ENCODE data around the gene EXOC1L.

DNA sequence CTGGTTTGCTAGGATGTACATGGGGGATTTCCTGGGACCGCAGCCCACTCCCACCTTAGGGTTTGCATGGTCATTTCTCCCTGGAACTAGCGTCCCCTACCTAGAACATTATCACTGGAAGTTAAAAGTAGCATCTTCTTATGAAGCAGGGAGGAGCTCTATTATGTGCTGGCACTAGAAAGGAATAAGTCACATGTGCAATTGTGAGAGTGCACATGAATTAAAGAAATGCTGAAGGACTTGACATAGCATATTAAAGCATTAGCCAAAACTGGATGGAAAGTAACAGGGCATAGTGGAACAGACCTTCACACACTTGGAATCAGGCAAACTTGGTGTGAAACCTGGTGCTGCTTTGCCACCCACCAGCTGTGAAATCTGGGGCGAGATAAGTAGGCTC is 2.7 kb downstream of the EXOC1L start:
- no peak for TF ChIP-seq THRAP3 (IDR thresholded peaks at IDR 0.05; ENCODE audit: borderline replicate concordance)
- TF ChIP-seq, protein P1, sequence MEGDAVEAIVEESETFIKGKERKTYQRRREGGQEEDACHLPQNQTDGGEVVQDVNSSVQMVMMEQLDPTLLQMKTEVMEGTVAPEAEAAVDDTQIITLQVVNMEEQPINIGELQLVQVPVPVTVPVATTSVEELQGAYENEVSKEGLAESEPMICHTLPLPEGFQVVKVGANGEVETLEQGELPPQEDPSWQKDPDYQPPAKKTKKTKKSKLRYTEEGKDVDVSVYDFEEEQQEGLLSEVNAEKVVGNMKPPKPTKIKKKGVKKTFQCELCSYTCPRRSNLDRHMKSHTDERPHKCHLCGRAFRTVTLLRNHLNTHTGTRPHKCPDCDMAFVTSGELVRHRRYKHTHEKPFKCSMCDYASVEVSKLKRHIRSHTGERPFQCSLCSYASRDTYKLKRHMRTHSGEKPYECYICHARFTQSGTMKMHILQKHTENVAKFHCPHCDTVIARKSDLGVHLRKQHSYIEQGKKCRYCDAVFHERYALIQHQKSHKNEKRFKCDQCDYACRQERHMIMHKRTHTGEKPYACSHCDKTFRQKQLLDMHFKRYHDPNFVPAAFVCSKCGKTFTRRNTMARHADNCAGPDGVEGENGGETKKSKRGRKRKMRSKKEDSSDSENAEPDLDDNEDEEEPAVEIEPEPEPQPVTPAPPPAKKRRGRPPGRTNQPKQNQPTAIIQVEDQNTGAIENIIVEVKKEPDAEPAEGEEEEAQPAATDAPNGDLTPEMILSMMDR (IDR thresholded peaks at IDR 0.05 in 2 of 3, conservative IDR thresholded peaks at IDR 0.05 in 1 of 3; ENCODE audit: insufficient read depth in 2 of 3, low read depth in 1 of 3, low read length in 3 of 3), result no peak
- TF ChIP-seq, protein P2, sequence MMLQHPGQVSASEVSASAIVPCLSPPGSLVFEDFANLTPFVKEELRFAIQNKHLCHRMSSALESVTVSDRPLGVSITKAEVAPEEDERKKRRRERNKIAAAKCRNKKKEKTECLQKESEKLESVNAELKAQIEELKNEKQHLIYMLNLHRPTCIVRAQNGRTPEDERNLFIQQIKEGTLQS (IDR thresholded peaks at IDR 0.05), result no peak
- TF ChIP-seq, protein P2 (CRISPR knock-in tag; conservative IDR thresholded peaks at IDR 0.05), result no peak
- no peak for TF ChIP-seq SIN3A (IDR thresholded peaks at IDR 0.05; ENCODE audit: borderline replicate concordance in 2 of 2, control insufficient read depth in 1 of 2, low read depth in 2 of 2, low read length in 2 of 2)
- no peak for TF ChIP-seq MAZ (CRISPR knock-in tag; conservative IDR thresholded peaks at IDR 0.05 in 1 of 2, IDR thresholded peaks at IDR 0.05 in 1 of 2)
- TF ChIP-seq EZH2 (IDR thresholded peaks at IDR 0.05; ENCODE audit: borderline replicate concordance, low read depth, low read length), result no peak
- no peak for TF ChIP-seq EP300 (IDR thresholded peaks at IDR 0.05; ENCODE audit: low read length)
- TF ChIP-seq CHD1 (IDR thresholded peaks at IDR 0.05; ENCODE audit: low read length), result no peak
- TF ChIP-seq NR2F6 (CRISPR knock-in tag; IDR thresholded peaks at IDR 0.05), result no peak
- no peak for TF ChIP-seq PCBP2 (IDR thresholded peaks at IDR 0.05; ENCODE audit: low read depth, low read length, poor library complexity, severe bottlenecking)
- no peak for TF ChIP-seq HDAC2 (IDR thresholded peaks at IDR 0.05)
- TF ChIP-seq, protein P3, sequence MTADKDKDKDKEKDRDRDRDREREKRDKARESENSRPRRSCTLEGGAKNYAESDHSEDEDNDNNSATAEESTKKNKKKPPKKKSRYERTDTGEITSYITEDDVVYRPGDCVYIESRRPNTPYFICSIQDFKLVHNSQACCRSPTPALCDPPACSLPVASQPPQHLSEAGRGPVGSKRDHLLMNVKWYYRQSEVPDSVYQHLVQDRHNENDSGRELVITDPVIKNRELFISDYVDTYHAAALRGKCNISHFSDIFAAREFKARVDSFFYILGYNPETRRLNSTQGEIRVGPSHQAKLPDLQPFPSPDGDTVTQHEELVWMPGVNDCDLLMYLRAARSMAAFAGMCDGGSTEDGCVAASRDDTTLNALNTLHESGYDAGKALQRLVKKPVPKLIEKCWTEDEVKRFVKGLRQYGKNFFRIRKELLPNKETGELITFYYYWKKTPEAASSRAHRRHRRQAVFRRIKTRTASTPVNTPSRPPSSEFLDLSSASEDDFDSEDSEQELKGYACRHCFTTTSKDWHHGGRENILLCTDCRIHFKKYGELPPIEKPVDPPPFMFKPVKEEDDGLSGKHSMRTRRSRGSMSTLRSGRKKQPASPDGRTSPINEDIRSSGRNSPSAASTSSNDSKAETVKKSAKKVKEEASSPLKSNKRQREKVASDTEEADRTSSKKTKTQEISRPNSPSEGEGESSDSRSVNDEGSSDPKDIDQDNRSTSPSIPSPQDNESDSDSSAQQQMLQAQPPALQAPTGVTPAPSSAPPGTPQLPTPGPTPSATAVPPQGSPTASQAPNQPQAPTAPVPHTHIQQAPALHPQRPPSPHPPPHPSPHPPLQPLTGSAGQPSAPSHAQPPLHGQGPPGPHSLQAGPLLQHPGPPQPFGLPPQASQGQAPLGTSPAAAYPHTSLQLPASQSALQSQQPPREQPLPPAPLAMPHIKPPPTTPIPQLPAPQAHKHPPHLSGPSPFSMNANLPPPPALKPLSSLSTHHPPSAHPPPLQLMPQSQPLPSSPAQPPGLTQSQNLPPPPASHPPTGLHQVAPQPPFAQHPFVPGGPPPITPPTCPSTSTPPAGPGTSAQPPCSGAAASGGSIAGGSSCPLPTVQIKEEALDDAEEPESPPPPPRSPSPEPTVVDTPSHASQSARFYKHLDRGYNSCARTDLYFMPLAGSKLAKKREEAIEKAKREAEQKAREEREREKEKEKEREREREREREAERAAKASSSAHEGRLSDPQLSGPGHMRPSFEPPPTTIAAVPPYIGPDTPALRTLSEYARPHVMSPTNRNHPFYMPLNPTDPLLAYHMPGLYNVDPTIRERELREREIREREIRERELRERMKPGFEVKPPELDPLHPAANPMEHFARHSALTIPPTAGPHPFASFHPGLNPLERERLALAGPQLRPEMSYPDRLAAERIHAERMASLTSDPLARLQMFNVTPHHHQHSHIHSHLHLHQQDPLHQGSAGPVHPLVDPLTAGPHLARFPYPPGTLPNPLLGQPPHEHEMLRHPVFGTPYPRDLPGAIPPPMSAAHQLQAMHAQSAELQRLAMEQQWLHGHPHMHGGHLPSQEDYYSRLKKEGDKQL (CRISPR knock-in tag; IDR thresholded peaks at IDR 0.05; ENCODE audit: borderline replicate concordance), result no peak
- no peak for TF ChIP-seq SAP30 (IDR thresholded peaks at IDR 0.05; ENCODE audit: borderline replicate concordance, insufficient read depth, low read depth, low read length, poor library complexity, severe bottlenecking)
